Astrocyte of the spinal cord (primary cell): Measurements from ENCODE around the gene ATP9B.

ENCODE experiments used
- DNase-seq: peaks from one replicate; pipeline ENCODE4 v3.0.0; 2011; ENCODE audit warnings: low read depth, low spot score
- H3K4me3 ChIP-seq: 2 replicates; pipeline ENCODE4 v1.5.1; 2011; ENCODE audit warnings: low read depth, mild to moderate bottlenecking, low read length, moderate library complexity
- CTCF ChIP-seq: IDR thresholded peaks from 2 replicates; pipeline ENCODE4 v1.5.1; 2012; ENCODE audit warnings: low read depth, mild to moderate bottlenecking, low read length, inconsistent platforms
- in situ Hi-C: cut with HindIII; loops from 2 replicates; pipeline ENCODE4 v1.10.0; 2017; ENCODE audit warnings: low sequenced_read_pairs

The ATP9B gene

GRCh38 chr18:79332646-79333045 is 263.5 kb downstream of the ATP9B start:
- TF ChIP-seq CTCF = no peak
- no peak for DNase-seq
- in situ Hi-C loops = no loop called here
- H3K4me3 ChIP-seq = no peak overlapping the region

GRCh38 chr18:79333046-79333445 is 263.9 kb downstream of the ATP9B start:
- DNase-seq = no peak
- in situ Hi-C loops = no loop called here
- no peak overlapping the region for H3K4me3 ChIP-seq
- no peak for TF ChIP-seq CTCF

DNA sequence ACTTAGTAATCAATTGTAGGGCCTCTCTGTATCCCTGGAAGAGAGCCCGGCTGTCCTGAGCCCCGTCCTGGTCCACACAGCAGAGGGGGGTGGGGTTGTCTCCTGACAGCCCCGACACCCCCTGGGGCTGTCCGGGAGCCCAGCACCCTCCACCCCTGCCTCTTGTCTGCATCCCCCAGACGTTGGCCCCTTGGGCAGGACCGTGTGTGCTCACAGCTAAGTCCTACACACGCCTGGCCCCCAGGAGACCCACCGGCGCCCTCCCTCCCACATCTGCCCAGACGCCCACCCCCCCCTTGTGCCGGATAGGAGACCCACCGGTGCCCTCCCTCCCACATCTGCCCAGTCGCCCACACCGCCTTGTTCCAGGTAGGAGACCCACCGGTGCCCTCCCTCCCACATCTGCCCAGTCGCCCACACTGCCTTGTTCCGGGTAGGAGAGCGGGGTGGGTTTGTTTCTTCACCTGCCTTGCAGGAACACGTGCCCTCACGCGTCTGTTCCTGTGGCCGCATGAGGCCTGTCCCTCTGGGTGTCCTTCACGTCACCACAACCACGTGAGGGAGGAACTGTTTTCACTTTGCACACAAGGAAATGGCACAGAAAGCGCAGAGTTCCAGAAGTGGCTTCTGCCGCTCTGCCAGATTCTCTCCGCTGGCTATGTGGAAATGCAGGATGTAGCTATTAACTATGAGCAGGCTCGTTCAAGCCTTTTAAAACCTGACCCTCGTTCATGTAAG is 265.5 kb downstream of the ATP9B start:
- no peak for DNase-seq
- no peak overlapping the region for H3K4me3 ChIP-seq
- in situ Hi-C loops = no loop called here
- no peak for TF ChIP-seq CTCF

GRCh38 chr18:79335833-79336360 is 266.7 kb downstream of the ATP9B start:
- DNase-seq = no peak
- H3K4me3 ChIP-seq = no peak overlapping the region
- in situ Hi-C loops = no loop called here
- no peak for TF ChIP-seq CTCF

- in situ Hi-C loops = no loop called here
- H3K4me3 ChIP-seq = no peak overlapping the region
- TF ChIP-seq CTCF = no peak
- no peak for DNase-seq
Measured at GRCh38 chr18:79336556-79337142, 267.5 kb downstream of the ATP9B start.

GRCh38 chr18:79337184-79337583 is 268.0 kb downstream of the ATP9B start:
- TF ChIP-seq CTCF = no peak
- in situ Hi-C loops = no loop called here
- no peak for DNase-seq
- H3K4me3 ChIP-seq = no peak overlapping the region
